Mesendoderm (in vitro differentiated cells): ENCODE measurements around the gene TP73.

ENCODE experiments used
- DNase-seq: peaks from one replicate; pipeline ENCODE4 v3.0.0; 2013
- H2AK5ac ChIP-seq: 2 replicates; pipeline ENCODE4 v1.6.1; 2013; ENCODE audit warnings: low read length, inconsistent platforms
- H2BK120ac ChIP-seq: 2 replicates; pipeline ENCODE4 v1.6.1; 2013; ENCODE audit warnings: low read depth, mild to moderate bottlenecking, low read length, moderate library complexity, mixed read lengths
- H2BK15ac ChIP-seq: replicated peaks from 2 replicates; pipeline ENCODE4 v1.6.1; 2013; ENCODE audit warnings: low read depth, mild to moderate bottlenecking, moderate library complexity
- H2BK5ac ChIP-seq: 2 replicates; pipeline ENCODE4 v1.6.1; 2013; ENCODE audit warnings: low read length, inconsistent platforms
- H3K18ac ChIP-seq: 2 replicates; pipeline ENCODE4 v1.6.1; 2013; ENCODE audit warnings: mild to moderate bottlenecking, low read length, mixed read lengths
- H3K23ac ChIP-seq: one replicate; pipeline ENCODE4 v1.6.1; 2013; ENCODE audit warnings: low read length
- H3K27ac ChIP-seq: 2 replicates; pipeline ENCODE4 v1.5.1; 2013; ENCODE audit warnings: low read depth, mild to moderate bottlenecking, inconsistent platforms, low read length, moderate library complexity
- H3K27me3 ChIP-seq: 2 replicates; pipeline ENCODE4 v1.6.1; 2013; ENCODE audit warnings: low read length, control low read depth, mild to moderate bottlenecking, inconsistent platforms; ENCODE audit not compliant: insufficient read depth, poor library complexity
- H3K36me3 ChIP-seq: 2 replicates; pipeline ENCODE4 v1.6.1; 2013; ENCODE audit warnings: low read length, inconsistent platforms; ENCODE audit not compliant: control insufficient read depth, insufficient read depth
- H3K4ac ChIP-seq: one replicate; pipeline ENCODE4 v1.6.1; 2013; ENCODE audit warnings: low read depth, mild to moderate bottlenecking, low read length, moderate library complexity
- H3K4me1 ChIP-seq: 2 replicates; pipeline ENCODE4 v1.6.1; 2013; ENCODE audit warnings: low read depth, low read length, inconsistent platforms; ENCODE audit not compliant: control insufficient read depth
- H3K4me2 ChIP-seq: 2 replicates; pipeline ENCODE4 v1.6.1; 2013; ENCODE audit warnings: low read length
- H3K4me3 ChIP-seq: 2 replicates; pipeline ENCODE4 v1.5.1; 2013; ENCODE audit warnings: mild to moderate bottlenecking, low read length
- H3K56ac ChIP-seq: one replicate; pipeline ENCODE4 v1.6.1; 2013; ENCODE audit warnings: low read length
- H3K79me1 ChIP-seq: 2 replicates; pipeline ENCODE4 v1.6.1; 2013; ENCODE audit warnings: low read length, inconsistent platforms
- H3K79me2 ChIP-seq: 2 replicates; pipeline ENCODE4 v1.6.1; 2013; ENCODE audit warnings: mild to moderate bottlenecking, low read length; ENCODE audit not compliant: control insufficient read depth, insufficient read depth
- H3K9ac ChIP-seq: 2 replicates; pipeline ENCODE4 v1.6.1; 2013; ENCODE audit warnings: low read length, inconsistent platforms
- H4K5ac ChIP-seq: one replicate; pipeline ENCODE4 v1.6.1; 2013; ENCODE audit warnings: low read length
- H4K8ac ChIP-seq: one replicate; pipeline ENCODE4 v1.6.1; 2013; ENCODE audit warnings: low read depth, mild to moderate bottlenecking, control low read depth, low read length, moderate library complexity
- WGBS: extraction: QIAGEN DNeasy Blood & Tissue Kit; methylation state at CpG from one replicate; pipeline ENCODE4 v1.1.7; 2013; ENCODE audit warnings: low lambda C conversion rate, missing lambda C conversion rate; ENCODE audit not compliant: insufficient coverage; ENCODE audit errors: extremely low coverage; 5-methylcytosine and 5-hydroxymethylcytosine counted together

TP73 gene

GRCh38 chr1:3673381-3674099, 21.2 kb downstream of the TP73 start:
- no peak overlapping the region for H3K9ac ChIP-seq
- H3K56ac ChIP-seq, result no peak overlapping the region

GRCh38 chr1:3674100-3675094, 22.1 kb downstream of the TP73 start:
- no peak overlapping the region for H3K27ac ChIP-seq
- no peaks in the 10 kb centered on the region for H3K4me1 ChIP-seq
- no peak overlapping the region for H3K4me3 ChIP-seq
- H2BK5ac ChIP-seq, result no peak overlapping the region
- H3K56ac ChIP-seq, result peak overlapping the region; percentile 11
- H2BK120ac ChIP-seq, result no peak overlapping the region
- H3K27me3 ChIP-seq, result no peaks in the 10 kb centered on the region
- no peaks in the 10 kb centered on the region for H3K79me2 ChIP-seq
- no peak overlapping the region for H3K4ac ChIP-seq
- H4K5ac ChIP-seq, result no peak overlapping the region
- no CpG with 5 or more reads among the region's 30 CpGs for WGBS
- H2BK15ac ChIP-seq, result no peak overlapping the region
- no peak overlapping the region for H3K4me2 ChIP-seq
- H3K23ac ChIP-seq, result no peak overlapping the region
- H3K36me3 ChIP-seq, result no peaks in the 10 kb centered on the region
- no peaks in the 10 kb centered on the region for H3K79me1 ChIP-seq
- no peak overlapping the region for H2AK5ac ChIP-seq
- H3K9ac ChIP-seq, result no peak overlapping the region
- H4K8ac ChIP-seq, result no peak overlapping the region
- DNase-seq, result peak; percentile 58
- no peak overlapping the region for H3K18ac ChIP-seq

More at GRCh38 chr1:3673381-3674099, 21.2 kb downstream of the TP73 start:
- Histone ChIP-seq H4K5ac (no peak overlapping the region), H3K23ac (no peak overlapping the region), H3K4me2 (no peak overlapping the region), H3K4ac (no peak overlapping the region), H3K4me3 (no peak overlapping the region), H3K79me1 (no peaks in the 10 kb centered on the region), H2AK5ac (no peak overlapping the region), H2BK5ac (no peak overlapping the region), H4K8ac (no peak overlapping the region), H3K36me3 (no peaks in the 10 kb centered on the region), H2BK15ac (no peak overlapping the region), H3K27ac (no peak overlapping the region), H3K27me3 (no peaks in the 10 kb centered on the region), H3K18ac (no peak overlapping the region), H3K79me2 (no peaks in the 10 kb centered on the region), H2BK120ac (no peak overlapping the region), H3K4me1 (no peaks in the 10 kb centered on the region)
- WGBS, result no CpG with 5 or more reads among the region's 25 CpGs
- no peak for DNase-seq

GRCh38 chr1:3675436-3675835, 23.1 kb downstream of the TP73 start:
- no peak overlapping the region for H2BK120ac ChIP-seq
- H3K9ac ChIP-seq, result no peak overlapping the region
- no peak overlapping the region for H2AK5ac ChIP-seq
- H3K79me2 ChIP-seq, result no peaks in the 10 kb centered on the region
- no peak overlapping the region for H2BK5ac ChIP-seq
- no peak overlapping the region for H4K8ac ChIP-seq
- DNase-seq, result no peak
- H4K5ac ChIP-seq, result no peak overlapping the region
- H3K27ac ChIP-seq, result no peak overlapping the region
- H3K23ac ChIP-seq, result no peak overlapping the region
- no peaks in the 10 kb centered on the region for H3K36me3 ChIP-seq
- no peak overlapping the region for H3K56ac ChIP-seq
- H2BK15ac ChIP-seq, result no peak overlapping the region
- H3K4me2 ChIP-seq, result no peak overlapping the region
- no peak overlapping the region for H3K4ac ChIP-seq
- no peaks in the 10 kb centered on the region for H3K4me1 ChIP-seq
- H3K4me3 ChIP-seq, result no peak overlapping the region
- H3K27me3 ChIP-seq, result no peaks in the 10 kb centered on the region
- H3K18ac ChIP-seq, result no peak overlapping the region
- no peaks in the 10 kb centered on the region for H3K79me1 ChIP-seq
- no CpG with 5 or more reads among the region's 11 CpGs for WGBS

GRCh38 chr1:3676581-3677470, 24.5 kb downstream of the TP73 start:
- Histone ChIP-seq H3K4me2 (no peak overlapping the region), H2AK5ac (no peak overlapping the region), H3K27me3 (no peaks in the 10 kb centered on the region), H3K18ac (no peak overlapping the region), H3K23ac (no peak overlapping the region), H4K5ac (no peak overlapping the region), H2BK5ac (no peak overlapping the region), H3K4me1 (no peaks in the 10 kb centered on the region), H3K56ac (peak overlapping the region; percentile 25), H3K4ac (no peak overlapping the region), H2BK120ac (no peak overlapping the region), H3K79me2 (no peaks in the 10 kb centered on the region), H3K79me1 (no peaks in the 10 kb centered on the region), H3K9ac (no peak overlapping the region), H3K36me3 (no peaks in the 10 kb centered on the region), H4K8ac (no peak overlapping the region), H3K4me3 (no peak overlapping the region), H2BK15ac (no peak overlapping the region), H3K27ac (no peak overlapping the region)
- DNase-seq, result no peak
- no CpG with 5 or more reads among the region's 22 CpGs for whole genome bisulfite sequencing

GRCh38 chr1:3677484-3677883, 25.2 kb downstream of the TP73 start:
- no peak for DNase-seq
- Histone ChIP-seq H3K4me1 (no peaks in the 10 kb centered on the region), H3K23ac (no peak overlapping the region), H3K4ac (no peak overlapping the region), H2AK5ac (no peak overlapping the region), H3K9ac (no peak overlapping the region), H3K4me2 (no peak overlapping the region), H3K36me3 (no peaks in the 10 kb centered on the region), H4K8ac (no peak overlapping the region), H2BK15ac (no peak overlapping the region), H3K79me1 (no peaks in the 10 kb centered on the region), H3K18ac (no peak overlapping the region), H2BK120ac (no peak overlapping the region), H3K4me3 (no peak overlapping the region), H3K27ac (no peak overlapping the region), H3K56ac (no peak overlapping the region), H2BK5ac (no peak overlapping the region), H4K5ac (no peak overlapping the region), H3K79me2 (no peaks in the 10 kb centered on the region), H3K27me3 (no peaks in the 10 kb centered on the region)
- no CpG with 5 or more reads among the region's 5 CpGs for WGBS
